ENCODE data around the gene USP31.

The USP31 gene

GRCh38 chr16:23163921-23164320 lies 14.7 kb upstream of the USP31 start:
- H3K4me3 ChIP-seq (ENCODE audit: low read depth, low read length) = no peak overlapping the region
- H3K36me3 ChIP-seq = no peaks in the 10 kb centered on the region
- peaks cover 3% of the 10 kb centered on the region; the same call in 1 of the 2 replicates for H3K27me3 ChIP-seq
- H3K9me3 ChIP-seq = no peaks in the 10 kb centered on the region; the same call in 1 of the 2 replicates
- no peak for TF ChIP-seq CTCF (IDR thresholded peaks at IDR 0.05; ENCODE audit: low read depth, low read length)
- no peaks in the 10 kb centered on the region for H3K4me1 ChIP-seq
- DNase-seq = no peak

GRCh38 chr16:23160574-23160973 lies 11.3 kb upstream of the USP31 start:
- no peaks in the 10 kb centered on the region for H3K27me3 ChIP-seq
- no peak overlapping the region for H3K4me3 ChIP-seq (ENCODE audit: low read depth, low read length)
- no peaks in the 10 kb centered on the region for H3K36me3 ChIP-seq
- no peak for DNase-seq
- H3K9me3 ChIP-seq = no peaks in the 10 kb centered on the region; the same call in 1 of the 2 replicates
- no peak for TF ChIP-seq CTCF (IDR thresholded peaks at IDR 0.05; ENCODE audit: low read depth, low read length)
- no peaks in the 10 kb centered on the region for H3K4me1 ChIP-seq

GRCh38 chr16:23160082-23160481 lies 10.8 kb upstream of the USP31 start:
- Histone ChIP-seq H3K4me1 (no peaks in the 10 kb centered on the region), H3K36me3 (no peaks in the 10 kb centered on the region), H3K27me3 (no peaks in the 10 kb centered on the region), H3K4me3 (ENCODE audit: low read depth, low read length) (no peak overlapping the region), H3K9me3 (no peaks in the 10 kb centered on the region; the same call in 1 of the 2 replicates)
- no peak for TF ChIP-seq CTCF (IDR thresholded peaks at IDR 0.05; ENCODE audit: low read depth, low read length)
- DNase-seq = no peak

GRCh38 chr16:23158114-23158513 lies 8.9 kb upstream of the USP31 start:
- no peak overlapping the region for H3K4me3 ChIP-seq (ENCODE audit: low read depth, low read length)
- no peaks in the 10 kb centered on the region for H3K36me3 ChIP-seq
- H3K4me1 ChIP-seq = no peaks in the 10 kb centered on the region
- no peak for DNase-seq
- H3K9me3 ChIP-seq = no peaks in the 10 kb centered on the region
- no peaks in the 10 kb centered on the region for H3K27me3 ChIP-seq
- TF ChIP-seq CTCF (IDR thresholded peaks at IDR 0.05; ENCODE audit: low read depth, low read length) = no peak

- H3K4me1 ChIP-seq = no peaks in the 10 kb centered on the region
- no peak for DNase-seq
- no peaks in the 10 kb centered on the region for H3K36me3 ChIP-seq
- H3K4me3 ChIP-seq (ENCODE audit: low read depth, low read length) = no peak overlapping the region
- TF ChIP-seq CTCF (IDR thresholded peaks at IDR 0.05; ENCODE audit: low read depth, low read length) = no peak
- H3K9me3 ChIP-seq = no peaks in the 10 kb centered on the region
- H3K27me3 ChIP-seq = no peaks in the 10 kb centered on the region
Observed at GRCh38 chr16:23156946-23157460, 7.8 kb upstream of the USP31 start.

GRCh38 chr16:23156110-23156509 lies 6.9 kb upstream of the USP31 start:
- no peak for TF ChIP-seq CTCF (IDR thresholded peaks at IDR 0.05; ENCODE audit: low read depth, low read length)
- no peaks in the 10 kb centered on the region for H3K36me3 ChIP-seq
- no peaks in the 10 kb centered on the region for H3K4me1 ChIP-seq
- no peaks in the 10 kb centered on the region for H3K27me3 ChIP-seq
- no peak for DNase-seq
- H3K9me3 ChIP-seq = no peaks in the 10 kb centered on the region
- H3K4me3 ChIP-seq (ENCODE audit: low read depth, low read length) = no peak overlapping the region

All from BE2C (cell line).